Mesendoderm (in vitro differentiated cells): ENCODE data around the gene RTKN2.

Experiments used
- DNase-seq: peaks from one replicate; pipeline ENCODE4 v3.0.0; 2013
- H2AK5ac ChIP-seq: 2 replicates; pipeline ENCODE4 v1.6.1; 2013; ENCODE audit warnings: low read length, inconsistent platforms
- H2BK120ac ChIP-seq: 2 replicates; pipeline ENCODE4 v1.6.1; 2013; ENCODE audit warnings: low read depth, mild to moderate bottlenecking, low read length, moderate library complexity, mixed read lengths
- H2BK15ac ChIP-seq: replicated peaks from 2 replicates; pipeline ENCODE4 v1.6.1; 2013; ENCODE audit warnings: low read depth, mild to moderate bottlenecking, moderate library complexity
- H2BK5ac ChIP-seq: 2 replicates; pipeline ENCODE4 v1.6.1; 2013; ENCODE audit warnings: low read length, inconsistent platforms
- H3K18ac ChIP-seq: 2 replicates; pipeline ENCODE4 v1.6.1; 2013; ENCODE audit warnings: mild to moderate bottlenecking, low read length, mixed read lengths
- H3K23ac ChIP-seq: one replicate; pipeline ENCODE4 v1.6.1; 2013; ENCODE audit warnings: low read length
- H3K27ac ChIP-seq: 2 replicates; pipeline ENCODE4 v1.5.1; 2013; ENCODE audit warnings: low read depth, mild to moderate bottlenecking, inconsistent platforms, low read length, moderate library complexity
- H3K27me3 ChIP-seq: 2 replicates; pipeline ENCODE4 v1.6.1; 2013; ENCODE audit warnings: low read length, control low read depth, mild to moderate bottlenecking, inconsistent platforms; ENCODE audit not compliant: insufficient read depth, poor library complexity
- H3K36me3 ChIP-seq: 2 replicates; pipeline ENCODE4 v1.6.1; 2013; ENCODE audit warnings: low read length, inconsistent platforms; ENCODE audit not compliant: control insufficient read depth, insufficient read depth
- H3K4ac ChIP-seq: one replicate; pipeline ENCODE4 v1.6.1; 2013; ENCODE audit warnings: low read depth, mild to moderate bottlenecking, low read length, moderate library complexity
- H3K4me1 ChIP-seq: 2 replicates; pipeline ENCODE4 v1.6.1; 2013; ENCODE audit warnings: low read depth, low read length, inconsistent platforms; ENCODE audit not compliant: control insufficient read depth
- H3K4me2 ChIP-seq: 2 replicates; pipeline ENCODE4 v1.6.1; 2013; ENCODE audit warnings: low read length
- H3K4me3 ChIP-seq: 2 replicates; pipeline ENCODE4 v1.5.1; 2013; ENCODE audit warnings: mild to moderate bottlenecking, low read length
- H3K56ac ChIP-seq: one replicate; pipeline ENCODE4 v1.6.1; 2013; ENCODE audit warnings: low read length
- H3K79me1 ChIP-seq: 2 replicates; pipeline ENCODE4 v1.6.1; 2013; ENCODE audit warnings: low read length, inconsistent platforms
- H3K79me2 ChIP-seq: 2 replicates; pipeline ENCODE4 v1.6.1; 2013; ENCODE audit warnings: mild to moderate bottlenecking, low read length; ENCODE audit not compliant: control insufficient read depth, insufficient read depth
- H3K9ac ChIP-seq: 2 replicates; pipeline ENCODE4 v1.6.1; 2013; ENCODE audit warnings: low read length, inconsistent platforms
- H4K5ac ChIP-seq: one replicate; pipeline ENCODE4 v1.6.1; 2013; ENCODE audit warnings: low read length
- H4K8ac ChIP-seq: one replicate; pipeline ENCODE4 v1.6.1; 2013; ENCODE audit warnings: low read depth, mild to moderate bottlenecking, control low read depth, low read length, moderate library complexity
- WGBS: extraction: QIAGEN DNeasy Blood & Tissue Kit; methylation state at CpG from one replicate; pipeline ENCODE4 v1.1.7; 2013; ENCODE audit warnings: low lambda C conversion rate, missing lambda C conversion rate; ENCODE audit not compliant: insufficient coverage; ENCODE audit errors: extremely low coverage; 5-methylcytosine and 5-hydroxymethylcytosine counted together

The RTKN2 gene

DNA sequence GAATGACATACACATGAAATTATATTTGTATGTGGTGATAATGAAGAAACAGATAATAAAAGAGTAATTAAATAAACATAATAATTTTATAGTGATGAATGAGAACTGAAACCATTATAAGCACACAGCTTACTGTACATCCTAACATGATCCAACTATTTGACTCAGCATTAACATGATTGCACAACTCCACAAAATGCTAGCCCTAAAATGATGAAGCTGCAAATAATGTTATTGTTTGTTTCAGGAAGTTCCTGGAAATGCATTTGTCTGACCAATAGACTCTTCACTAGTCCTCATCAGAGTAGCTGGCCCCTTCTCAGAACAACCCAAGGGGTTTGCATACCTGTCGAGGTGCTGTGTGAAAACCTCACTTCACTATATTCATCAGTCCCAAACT, 115.5 kb downstream of the RTKN2 start:
- H2BK15ac ChIP-seq: no peak overlapping the region
- H2AK5ac ChIP-seq: no peak overlapping the region
- H3K36me3 ChIP-seq: no peaks in the 10 kb centered on the region
- no peak overlapping the region for H3K18ac ChIP-seq
- H3K4me3 ChIP-seq: no peak overlapping the region
- H3K56ac ChIP-seq: no peak overlapping the region
- H2BK5ac ChIP-seq: no peak overlapping the region
- H3K27me3 ChIP-seq: no peaks in the 10 kb centered on the region
- no peak overlapping the region for H3K23ac ChIP-seq
- no peak for DNase-seq
- no peak overlapping the region for H4K8ac ChIP-seq
- WGBS: no CpG with 5 or more reads among the region's 1 CpG
- H3K79me1 ChIP-seq: no peaks in the 10 kb centered on the region
- no peaks in the 10 kb centered on the region for H3K79me2 ChIP-seq
- H3K4ac ChIP-seq: no peak overlapping the region
- H3K9ac ChIP-seq: no peak overlapping the region
- no peak overlapping the region for H4K5ac ChIP-seq
- no peak overlapping the region for H3K27ac ChIP-seq
- H2BK120ac ChIP-seq: no peak overlapping the region
- H3K4me2 ChIP-seq: no peak overlapping the region
- no peaks in the 10 kb centered on the region for H3K4me1 ChIP-seq

DNA sequence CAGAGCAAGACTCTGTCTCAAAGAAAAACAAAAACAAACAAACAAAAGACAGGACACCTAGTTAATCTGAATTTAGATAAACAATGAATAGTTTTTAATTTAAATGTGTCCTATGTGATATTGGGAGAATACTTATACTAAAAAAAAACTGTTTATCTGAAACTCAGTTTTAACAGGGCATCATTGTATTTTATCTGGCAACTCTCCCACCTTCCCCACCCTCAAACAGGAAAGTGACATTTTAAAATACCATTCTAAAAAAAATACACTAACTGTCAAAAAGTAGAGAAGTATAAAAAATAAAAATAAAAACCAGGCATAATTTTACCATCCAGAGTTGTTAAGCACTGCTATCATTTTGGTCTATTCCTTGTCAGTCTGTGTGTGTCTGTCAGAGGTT, 119.0 kb downstream of the RTKN2 start:
- Histone ChIP-seq H3K36me3 (no peaks in the 10 kb centered on the region), H4K5ac (no peak overlapping the region), H2BK15ac (no peak overlapping the region), H3K27ac (no peak overlapping the region), H3K27me3 (no peaks in the 10 kb centered on the region), H2AK5ac (no peak overlapping the region), H3K9ac (no peak overlapping the region), H2BK120ac (no peak overlapping the region), H3K56ac (no peak overlapping the region), H3K4me3 (no peak overlapping the region), H3K18ac (no peak overlapping the region), H3K79me2 (no peaks in the 10 kb centered on the region), H3K4me1 (no peaks in the 10 kb centered on the region), H3K79me1 (no peaks in the 10 kb centered on the region), H4K8ac (no peak overlapping the region), H3K23ac (no peak overlapping the region), H3K4ac (no peak overlapping the region), H2BK5ac (no peak overlapping the region), H3K4me2 (no peak overlapping the region)
- DNase-seq: no peak

DNA sequence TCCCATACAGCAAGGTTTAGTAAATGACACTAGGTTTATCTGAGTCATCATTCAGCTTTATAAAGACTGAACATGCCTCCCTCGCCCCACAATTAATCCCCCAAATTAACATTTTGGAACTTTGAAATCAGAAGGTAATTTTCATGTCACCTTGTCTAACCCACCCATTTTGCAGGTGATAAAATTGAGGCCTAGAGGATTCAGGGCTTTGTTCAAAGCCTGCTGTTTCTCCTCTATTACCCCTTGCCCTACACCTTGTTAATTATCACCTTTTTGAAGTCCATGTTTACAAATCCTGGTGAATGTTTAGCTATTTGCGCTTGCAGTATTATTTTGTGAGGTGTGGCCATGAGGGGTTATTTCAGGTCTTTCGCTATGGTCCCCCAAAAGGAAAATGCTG, 120.5 kb downstream of the RTKN2 start:
- no peaks in the 10 kb centered on the region for H3K36me3 ChIP-seq
- H2BK120ac ChIP-seq: no peak overlapping the region
- no peak overlapping the region for H3K9ac ChIP-seq
- H2BK5ac ChIP-seq: no peak overlapping the region
- no peak overlapping the region for H4K8ac ChIP-seq
- no peak overlapping the region for H3K18ac ChIP-seq
- no peaks in the 10 kb centered on the region for H3K4me1 ChIP-seq
- H3K27ac ChIP-seq: no peak overlapping the region
- no peaks in the 10 kb centered on the region for H3K79me2 ChIP-seq
- no peak overlapping the region for H3K4me3 ChIP-seq
- no peak overlapping the region for H4K5ac ChIP-seq
- H3K23ac ChIP-seq: no peak overlapping the region
- WGBS: no CpG with 5 or more reads among the region's 3 CpGs
- no peak overlapping the region for H3K56ac ChIP-seq
- no peak overlapping the region for H3K4ac ChIP-seq
- no peak overlapping the region for H3K4me2 ChIP-seq
- H2AK5ac ChIP-seq: no peak overlapping the region
- H3K27me3 ChIP-seq: no peaks in the 10 kb centered on the region
- DNase-seq: no peak
- no peaks in the 10 kb centered on the region for H3K79me1 ChIP-seq
- H2BK15ac ChIP-seq: no peak overlapping the region

DNA sequence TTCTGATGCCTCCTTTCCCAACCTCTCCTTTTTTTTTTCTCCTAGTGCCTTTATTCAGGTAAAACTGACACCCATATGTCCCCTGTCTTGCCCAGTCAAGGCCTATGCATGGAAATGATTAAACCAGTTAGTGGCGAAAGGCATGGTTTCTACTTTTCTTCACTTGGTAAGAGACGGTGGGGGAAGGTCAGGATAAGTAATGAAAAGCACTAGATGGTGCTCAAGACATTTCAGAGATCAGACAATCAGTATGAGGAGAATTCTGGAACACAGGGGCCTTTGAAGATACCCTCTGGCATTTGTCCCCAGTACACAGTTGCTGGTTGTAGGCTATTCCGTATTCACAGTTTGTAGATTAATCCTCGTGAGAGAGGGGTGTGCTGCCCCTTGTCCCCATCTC, 121.2 kb downstream of the RTKN2 start:
- Histone ChIP-seq H2AK5ac (no peak overlapping the region), H3K4me2 (no peak overlapping the region), H3K4me3 (no peak overlapping the region), H3K18ac (no peak overlapping the region), H3K27ac (no peak overlapping the region), H3K4me1 (no peaks in the 10 kb centered on the region), H4K5ac (no peak overlapping the region), H3K23ac (no peak overlapping the region), H3K4ac (no peak overlapping the region), H3K9ac (no peak overlapping the region), H2BK5ac (no peak overlapping the region), H3K79me2 (no peaks in the 10 kb centered on the region), H2BK15ac (no peak overlapping the region), H4K8ac (no peak overlapping the region), H3K56ac (no peak overlapping the region), H3K36me3 (no peaks in the 10 kb centered on the region), H3K79me1 (no peaks in the 10 kb centered on the region), H3K27me3 (no peaks in the 10 kb centered on the region), H2BK120ac (no peak overlapping the region)
- WGBS: no CpG with 5 or more reads among the region's 4 CpGs
- DNase-seq: no peak

DNA sequence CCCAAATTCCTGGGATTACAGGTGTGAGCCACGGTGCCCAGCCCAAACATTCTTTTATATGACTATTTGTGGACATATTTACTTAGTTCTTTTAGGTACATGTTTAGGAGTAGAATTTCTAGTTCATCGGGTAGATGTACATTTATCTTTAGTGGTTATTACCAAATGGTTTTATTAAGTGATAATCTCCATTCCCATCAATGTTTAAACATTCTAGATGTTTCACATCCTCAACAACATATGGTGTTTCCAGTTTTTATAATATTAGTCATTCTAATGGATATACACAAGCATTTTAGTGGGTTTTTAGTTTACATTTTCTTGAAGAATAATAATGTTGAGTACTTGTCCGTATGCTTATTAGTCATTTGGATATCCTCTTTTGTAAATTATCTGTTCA, 131.7 kb downstream of the RTKN2 start:
- no peaks in the 10 kb centered on the region for H3K79me2 ChIP-seq
- H3K56ac ChIP-seq: no peak overlapping the region
- H2BK5ac ChIP-seq: no peak overlapping the region
- no peak overlapping the region for H4K8ac ChIP-seq
- H3K79me1 ChIP-seq: no peaks in the 10 kb centered on the region
- no peak overlapping the region for H2BK15ac ChIP-seq
- no peak overlapping the region for H2BK120ac ChIP-seq
- no peak overlapping the region for H3K18ac ChIP-seq
- H3K36me3 ChIP-seq: no peaks in the 10 kb centered on the region
- no peak overlapping the region for H4K5ac ChIP-seq
- whole genome bisulfite sequencing: no CpG with 5 or more reads among the region's 3 CpGs
- no peak overlapping the region for H3K27ac ChIP-seq
- no peak overlapping the region for H3K9ac ChIP-seq
- no peak overlapping the region for H3K4ac ChIP-seq
- no peak for DNase-seq
- no peak overlapping the region for H3K4me3 ChIP-seq
- H3K4me2 ChIP-seq: no peak overlapping the region
- H3K23ac ChIP-seq: no peak overlapping the region
- H3K4me1 ChIP-seq: no peaks in the 10 kb centered on the region
- H2AK5ac ChIP-seq: no peak overlapping the region
- H3K27me3 ChIP-seq: no peaks in the 10 kb centered on the region

DNA sequence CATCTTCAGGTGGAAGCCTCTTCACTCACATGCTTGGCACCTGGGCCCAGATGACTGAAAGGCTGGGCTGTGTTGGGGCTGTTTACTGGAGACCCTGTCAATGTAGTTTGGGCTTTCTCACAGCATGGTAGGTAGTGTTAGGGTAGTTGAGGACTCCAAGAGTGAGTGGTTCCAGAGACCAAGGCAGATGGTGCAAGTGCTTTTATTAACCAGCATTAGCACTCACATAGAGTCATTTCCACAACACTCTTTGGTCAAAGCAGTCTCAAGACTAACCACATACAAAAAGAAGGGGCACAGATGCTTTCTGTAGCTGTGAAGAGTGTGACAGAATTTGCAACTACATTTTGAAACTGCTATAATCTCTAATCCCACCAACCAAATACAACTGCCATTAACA, 135.0 kb downstream of the RTKN2 start:
- Histone ChIP-seq H2BK5ac (no peak overlapping the region), H3K56ac (no peak overlapping the region), H3K9ac (no peak overlapping the region), H3K79me1 (no peaks in the 10 kb centered on the region), H3K4me1 (no peaks in the 10 kb centered on the region), H3K23ac (no peak overlapping the region), H2BK120ac (no peak overlapping the region), H2BK15ac (no peak overlapping the region), H3K27me3 (no peaks in the 10 kb centered on the region), H3K4me2 (no peak overlapping the region), H3K27ac (no peak overlapping the region), H4K5ac (no peak overlapping the region), H4K8ac (no peak overlapping the region), H3K36me3 (no peaks in the 10 kb centered on the region), H3K4ac (no peak overlapping the region), H2AK5ac (no peak overlapping the region), H3K79me2 (no peaks in the 10 kb centered on the region), H3K18ac (no peak overlapping the region), H3K4me3 (no peak overlapping the region)
- no peak for DNase-seq
